Endothelial cell (in vitro differentiated cells): ENCODE results near the gene SLC22A23. TPM values are rescaled to one million over a fixed set of nuclear protein-coding genes. Genes with fewer than 3 reads are reported as not detected.

Source experiments
- DNase-seq: peaks from one replicate; pipeline ENCODE4 v3.0.0; 2021; ENCODE audit warnings: low spot score
- H3K27ac Mint-ChIP-seq: one replicate; pipeline ENCODE4 v1.8.0; 2021; ENCODE audit warnings: mixed read lengths, inconsistent platforms; ENCODE audit not compliant: unreplicated experiment
- H3K27me3 Mint-ChIP-seq: one replicate; pipeline ENCODE4 v1.8.0; 2021; ENCODE audit warnings: mild to moderate bottlenecking, moderate library complexity, mixed read lengths, inconsistent platforms; ENCODE audit not compliant: unreplicated experiment
- H3K36me3 Mint-ChIP-seq: one replicate; pipeline ENCODE4 v1.8.0; 2021; ENCODE audit warnings: mild to moderate bottlenecking, low read depth, mixed read lengths, inconsistent platforms; ENCODE audit not compliant: unreplicated experiment
- H3K4me1 Mint-ChIP-seq: one replicate; pipeline ENCODE4 v1.8.0; 2021; ENCODE audit warnings: mild to moderate bottlenecking, mixed read lengths, inconsistent platforms; ENCODE audit not compliant: unreplicated experiment
- H3K4me3 Mint-ChIP-seq: one replicate; pipeline ENCODE4 v1.8.0; 2021; ENCODE audit warnings: mild to moderate bottlenecking, mixed read lengths, inconsistent platforms; ENCODE audit not compliant: unreplicated experiment
- H3K9me3 Mint-ChIP-seq: one replicate; pipeline ENCODE4 v1.8.0; 2021; ENCODE audit warnings: mixed read lengths, inconsistent platforms; ENCODE audit not compliant: unreplicated experiment
- CTCF ChIP-seq: fragments of 200-600 bp; sonication (generic); IDR thresholded peaks from one replicate; pipeline ENCODE4 v1.5.0; 2021; ENCODE audit warnings: antibody characterized with exemption; ENCODE audit not compliant: unreplicated experiment
- total RNA-seq: library from RNA; stranded (reverse); fragmentation: NEBNext Ultra II Directional; extraction: Animal tissue kit (Norgen Biotek cat#: 25700); gene quantifications from one replicate; pipeline ENCODE4 v1.2.1, GENCODE V29; 2021; ENCODE audit not compliant: unreplicated experiment

The SLC22A23 gene
- total RNA-seq, 1 donor from 2014 or later: 72.7 TPM

- Mint-ChIP-seq H3K4me1 (no peaks in the 10 kb centered on the region), H3K9me3 (no peaks in the 10 kb centered on the region), H3K36me3 (peaks cover 25% of the 10 kb centered on the region), H3K27me3 (peaks cover 10% of the 10 kb centered on the region), H3K27ac (no peak overlapping the region), H3K4me3 (no peak overlapping the region)
- no peak for DNase-seq
- TF ChIP-seq CTCF: no peak
Measured at GRCh38 chr6:3297909-3298308, 158.9 kb downstream of the SLC22A23 start.

DNA sequence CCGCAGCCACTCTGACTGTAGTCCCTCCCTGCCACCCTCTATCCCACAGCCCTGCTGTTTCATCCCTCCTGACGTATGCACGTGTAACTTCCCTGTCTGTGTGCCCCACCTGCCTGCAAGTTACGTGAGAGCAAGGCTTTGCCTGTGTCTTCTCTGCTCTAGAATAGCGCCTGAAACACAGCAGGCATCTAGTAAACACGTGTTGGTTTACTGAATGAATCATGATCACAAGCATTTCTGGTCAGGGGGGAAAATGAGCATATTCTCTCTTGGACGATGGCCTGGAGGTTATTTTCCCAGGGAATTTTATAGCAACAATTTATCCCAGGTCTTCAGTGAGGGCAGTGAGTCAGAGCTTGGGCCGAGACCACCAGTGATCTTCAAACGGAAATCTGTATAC, 159.8 kb downstream of the SLC22A23 start:
- Mint-ChIP-seq H3K27ac (peak overlapping the region; percentile 13), H3K9me3 (no peaks in the 10 kb centered on the region), H3K4me3 (peak overlapping the region; percentile 44), H3K27me3 (peaks cover 10% of the 10 kb centered on the region), H3K36me3 (peaks cover 26% of the 10 kb centered on the region), H3K4me1 (no peaks in the 10 kb centered on the region)
- no peak for TF ChIP-seq CTCF
- DNase-seq: no peak

DNA sequence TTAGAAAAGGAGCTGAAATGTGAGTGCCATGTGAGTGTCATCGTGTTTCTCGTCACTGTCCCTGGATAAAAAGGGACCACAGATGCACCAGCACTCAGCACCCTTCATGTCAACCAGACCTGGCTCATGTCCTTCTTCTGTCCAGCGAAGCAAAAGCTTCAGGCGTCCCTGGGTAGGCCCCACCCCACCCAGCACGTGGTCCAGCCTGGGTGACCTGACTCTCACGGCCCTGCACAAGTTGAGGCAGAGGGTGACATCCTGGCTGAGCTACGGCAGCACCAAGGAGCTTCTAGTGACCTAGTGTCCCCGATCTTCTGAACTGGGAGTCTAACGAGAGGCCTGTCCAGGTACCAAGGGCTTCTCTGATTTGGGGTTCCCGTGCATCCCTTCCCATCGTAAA, 160.3 kb downstream of the SLC22A23 start:
- peaks cover 26% of the 10 kb centered on the region for H3K36me3 Mint-ChIP-seq
- H3K4me1 Mint-ChIP-seq: no peaks in the 10 kb centered on the region
- TF ChIP-seq CTCF: no peak
- H3K27ac Mint-ChIP-seq: no peak overlapping the region
- DNase-seq: no peak
- H3K4me3 Mint-ChIP-seq: no peak overlapping the region
- H3K9me3 Mint-ChIP-seq: no peaks in the 10 kb centered on the region
- peaks cover 10% of the 10 kb centered on the region for H3K27me3 Mint-ChIP-seq

GRCh38 chr6:3296078-3296477, 160.8 kb downstream of the SLC22A23 start:
- DNase-seq: no peak
- H3K36me3 Mint-ChIP-seq: peaks cover 26% of the 10 kb centered on the region
- H3K27me3 Mint-ChIP-seq: peaks cover 10% of the 10 kb centered on the region
- TF ChIP-seq CTCF: no peak
- no peak overlapping the region for H3K27ac Mint-ChIP-seq
- no peak overlapping the region for H3K4me3 Mint-ChIP-seq
- H3K4me1 Mint-ChIP-seq: no peaks in the 10 kb centered on the region
- no peaks in the 10 kb centered on the region for H3K9me3 Mint-ChIP-seq

DNA sequence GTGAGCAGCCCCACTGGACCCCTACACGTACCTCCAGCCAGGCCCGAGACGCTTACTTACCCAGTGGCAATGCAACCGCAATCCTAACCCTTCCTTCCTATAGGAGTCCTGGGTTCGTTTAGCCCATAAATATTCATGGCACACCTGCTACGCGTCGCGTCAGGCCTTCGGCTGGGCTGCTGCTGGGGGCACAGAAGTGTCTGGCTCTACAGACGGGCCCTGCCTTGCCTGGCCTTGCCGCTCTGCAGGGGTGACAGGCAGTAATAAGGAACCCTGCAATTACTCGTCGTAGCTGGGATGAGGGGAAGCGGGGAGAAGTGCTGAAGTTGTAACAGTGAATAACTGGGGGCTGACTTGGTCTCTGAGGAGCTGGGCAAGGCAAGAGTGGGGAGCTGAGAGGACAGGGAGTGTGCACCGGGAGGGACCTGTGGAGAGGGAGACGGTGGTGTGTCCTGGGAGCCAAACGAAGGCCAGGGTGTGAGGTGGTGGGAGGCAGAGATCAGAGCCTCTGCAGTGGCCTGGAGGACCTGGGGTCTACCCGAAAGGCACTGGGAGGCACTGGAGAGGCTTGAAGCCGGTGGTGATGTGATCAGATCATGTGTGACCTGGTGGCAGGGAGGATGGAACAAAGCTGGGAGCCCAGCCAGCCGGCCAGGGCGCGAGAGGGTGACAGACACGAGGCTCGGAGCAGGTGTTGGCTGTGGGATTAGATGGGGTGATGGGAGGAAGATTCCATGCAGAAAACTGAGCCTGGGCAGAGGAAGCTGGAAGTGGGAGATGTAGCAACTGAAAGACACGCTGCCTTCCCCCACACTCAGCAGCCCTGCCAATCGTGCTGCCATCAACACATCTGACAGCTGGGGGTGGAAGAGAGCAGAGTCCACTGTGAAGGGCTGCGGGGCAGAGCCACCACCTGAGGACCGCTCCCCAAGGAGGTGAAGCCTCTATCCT, 161.7 kb downstream of the SLC22A23 start:
- H3K9me3 Mint-ChIP-seq: no peaks in the 10 kb centered on the region
- H3K36me3 Mint-ChIP-seq: peaks cover 23% of the 10 kb centered on the region
- TF ChIP-seq CTCF: no peak
- DNase-seq: no peak
- H3K4me3 Mint-ChIP-seq: no peak overlapping the region
- peaks cover 10% of the 10 kb centered on the region for H3K27me3 Mint-ChIP-seq
- H3K27ac Mint-ChIP-seq: no peak overlapping the region
- H3K4me1 Mint-ChIP-seq: no peaks in the 10 kb centered on the region
